Skin epidermis (tissue), 12 donors: ENCODE data around the gene HOXA9.

Experiments
- H3K27ac ChIP-seq, 21 experiments: fragments of 200-600 bp; sonication (generic) in 11 of 21; one replicate each; pipeline ENCODE4 v1.5.0; 2020; ENCODE audit warnings: mild to moderate bottlenecking in 3 of 21, inconsistent platforms in 2 of 21, moderate library complexity in 2 of 21
- H3K4me3 ChIP-seq, 7 experiments: fragments of 200-600 bp; sonication (generic) in 2 of 7; one replicate each; pipeline ENCODE4 v1.5.0; 2020; ENCODE audit warnings: inconsistent platforms in 2 of 7, mild to moderate bottlenecking in 2 of 7, moderate library complexity in 1 of 7

The HOXA9 gene

GRCh38 chr7:27202018-27202861 is 36.9 kb upstream of the HOXA9 start:
- H3K27ac ChIP-seq = no peak overlapping the region
- H3K4me3 ChIP-seq = no peak overlapping the region

- Histone ChIP-seq H3K27ac (no peak overlapping the region), H3K4me3 (peak overlapping the region in 1 of 7 experiments; percentile 12)
Measured at GRCh38 chr7:27201580-27202017, 36.3 kb upstream of the HOXA9 start.

- Histone ChIP-seq H3K4me3 (peak overlapping the region in 4 of 7 experiments; percentile 26 to 42 (median 34)), H3K27ac (no peak overlapping the region)
Measured at GRCh38 chr7:27200761-27201579, 35.6 kb upstream of the HOXA9 start.

GRCh38 chr7:27199849-27200760 is 34.8 kb upstream of the HOXA9 start, which contains the start of gene HOXA13:
TSS of gene HOXA13 (minus strand) at chr7:27200091. CDS start at chr7:27200077, 14 bp downstream.
- Histone ChIP-seq H3K27ac (peak within 1 kb of the TSS in 3 of 21 experiments; percentile 4 to 76 (median 34)), H3K4me3 (peak within 1 kb of the TSS; percentile 10 to 42 (median 31))

- Histone ChIP-seq H3K4me3 (peak overlapping the region in 5 of 7 experiments; percentile 10 to 42 (median 20)), H3K27ac (peak overlapping the region in 3 of 21 experiments; percentile 4 to 76 (median 34))
Measured at GRCh38 chr7:27198871-27199801, 33.8 kb upstream of the HOXA9 start.

- Histone ChIP-seq H3K4me3 (peak overlapping the region in 2 of 7 experiments; percentile 20 to 25), H3K27ac (peak overlapping the region in 2 of 21 experiments; percentile 4 to 76)
Measured at GRCh38 chr7:27198138-27198841, 33.0 kb upstream of the HOXA9 start.

- no peak overlapping the region for H3K4me3 ChIP-seq
- peak overlapping the region in 1 of 21 experiments; percentile 76 for H3K27ac ChIP-seq
Measured at GRCh38 chr7:27197137-27198042, 32.1 kb upstream of the HOXA9 start.

- no peak overlapping the region for H3K4me3 ChIP-seq
Measured at GRCh38 chr7:27196287-27196767, 31.0 kb upstream of the HOXA9 start.

GRCh38 chr7:27194686-27195379 is 29.5 kb upstream of the HOXA9 start:
- Histone ChIP-seq H3K4me3 (no peak overlapping the region), H3K27ac (peak overlapping the region in 1 of 21 experiments; percentile 14)

More at GRCh38 chr7:27196287-27196767, 31.0 kb upstream of the HOXA9 start:
- H3K27ac ChIP-seq = no peak overlapping the region

GRCh38 chr7:27194002-27194352 is 28.6 kb upstream of the HOXA9 start:
- Histone ChIP-seq H3K27ac (peak overlapping the region in 2 of 21 experiments; percentile 67), H3K4me3 (peak overlapping the region in 1 of 7 experiments; percentile 28)

GRCh38 chr7:27193335-27194001 is 28.1 kb upstream of the HOXA9 start:
- H3K27ac ChIP-seq = peak overlapping the region in 5 of 21 experiments; percentile 47 to 78 (median 67)
- H3K4me3 ChIP-seq = peak overlapping the region in 6 of 7 experiments; percentile 14 to 33 (median 19)

- Histone ChIP-seq H3K4me3 (peak overlapping the region; percentile 14 to 33 (median 20)), H3K27ac (peak overlapping the region in 6 of 21 experiments; percentile 32 to 78 (median 67))
Measured at GRCh38 chr7:27192546-27193334, 27.4 kb upstream of the HOXA9 start.

- peak overlapping the region in 4 of 21 experiments; percentile 67 to 78 (median 70) for H3K27ac ChIP-seq
- peak overlapping the region in 4 of 7 experiments; percentile 18 to 33 (median 25) for H3K4me3 ChIP-seq
Measured at GRCh38 chr7:27191833-27192545, 26.7 kb upstream of the HOXA9 start.
